ENCODE results near the gene TMSB4X.
A peak's percentile ranks its signal among the peaks of the same experiment; 100 is the strongest.
"Not testable (repeated sequence)": the region's sequence is repeated elsewhere in the genome, so short reads cannot be mapped to it uniquely, and the experiment has no call there.

Gene TMSB4X

GRCh38 chrX:12955882-12956703 is 18.8 kb upstream of the TMSB4X start:
- Histone ChIP-seq H3K4me3 (ENCODE audit: low read depth, low read length) (no peak overlapping the region), H3K9me3 (ENCODE audit: control insufficient read depth, insufficient read depth, low read depth, low read length) (no peaks in the 10 kb centered on the region), H3K27me3 (ENCODE audit: control insufficient read depth, insufficient read depth, low read length) (no peaks in the 10 kb centered on the region), H3K27ac (ENCODE audit: low read depth, low read length) (peak overlapping the region; percentile 10; the same call in 1 of the 2 replicates), H3K9ac (ENCODE audit: low read length) (no peak overlapping the region), H3K4me1 (ENCODE audit: control insufficient read depth, insufficient read depth, low read length) (peaks cover 12% of the 10 kb centered on the region; the same call in 1 of the 2 replicates), H3K36me3 (ENCODE audit: control insufficient read depth, insufficient read depth, low read length) (no peaks in the 10 kb centered on the region)

DNA sequence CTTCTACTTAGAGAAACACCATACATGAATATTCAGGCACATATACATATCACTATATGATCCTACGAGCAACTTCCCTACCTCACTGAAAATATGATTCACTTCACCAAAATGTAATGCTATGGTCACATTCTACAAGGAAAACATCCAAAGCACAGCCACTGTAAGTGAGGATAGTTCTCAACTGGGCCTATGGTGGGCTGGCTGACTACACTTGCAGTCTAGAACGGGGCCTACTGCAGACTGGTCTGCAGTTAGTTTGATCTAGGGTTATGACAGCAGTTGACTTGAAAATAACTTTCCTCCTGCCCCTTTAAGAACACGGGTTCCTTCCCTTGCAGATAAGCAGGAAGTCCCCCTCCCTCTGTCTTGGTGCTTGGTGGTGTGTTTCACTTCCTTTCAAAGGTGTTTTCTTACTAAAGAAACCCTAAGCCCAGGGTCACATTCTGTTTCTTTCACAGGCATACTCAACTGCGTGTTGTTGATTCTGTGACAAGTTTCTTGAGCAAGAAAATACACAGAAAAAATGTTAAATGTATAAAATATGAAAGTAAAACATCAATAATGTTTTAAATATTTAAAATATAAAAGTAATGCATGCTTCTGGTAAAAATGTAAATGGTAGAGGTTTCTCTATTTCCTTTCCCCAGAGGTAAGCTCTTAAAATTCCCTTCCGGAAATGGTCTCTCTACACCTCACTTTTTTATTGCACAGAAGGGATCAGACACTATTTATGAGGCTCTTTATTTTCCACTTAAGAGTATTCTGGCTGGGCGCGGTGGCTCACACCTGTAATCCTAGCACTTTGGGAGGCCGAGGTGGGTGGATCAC is 18.0 kb upstream of the TMSB4X start:
- Histone ChIP-seq H3K4me3 (ENCODE audit: low read depth, low read length) (no peak overlapping the region), H3K4me1 (ENCODE audit: control insufficient read depth, insufficient read depth, low read length) (peaks cover 12% of the 10 kb centered on the region; the same call in 1 of the 2 replicates), H3K27ac (ENCODE audit: low read depth, low read length) (peak overlapping the region; percentile 10; the same call in 1 of the 2 replicates), H3K36me3 (ENCODE audit: control insufficient read depth, insufficient read depth, low read length) (no peaks in the 10 kb centered on the region), H3K27me3 (ENCODE audit: control insufficient read depth, insufficient read depth, low read length) (no peaks in the 10 kb centered on the region), H3K9me3 (ENCODE audit: control insufficient read depth, insufficient read depth, low read depth, low read length) (peaks cover 7% of the 10 kb centered on the region), H3K9ac (ENCODE audit: low read length) (no peak overlapping the region)

DNA sequence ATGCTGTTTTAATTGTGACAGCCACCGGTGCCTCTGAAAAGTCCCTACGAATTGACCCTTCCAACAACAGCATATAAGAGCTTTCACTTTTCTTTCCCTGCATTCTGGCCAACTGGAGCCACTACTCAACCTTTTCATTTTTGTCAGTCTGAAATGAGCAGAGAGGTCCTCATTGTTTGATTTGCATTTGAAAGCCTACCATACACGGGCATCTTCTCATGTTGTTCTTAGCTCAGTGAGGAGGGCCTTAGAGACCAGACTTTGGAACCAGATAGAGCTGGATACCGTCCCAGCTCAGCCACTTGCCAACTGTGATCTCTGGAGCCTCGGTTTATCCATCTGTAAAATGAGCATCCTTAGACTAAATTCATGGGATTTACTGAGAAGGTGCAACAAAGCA is 16.9 kb upstream of the TMSB4X start:
- Histone ChIP-seq H3K4me1 (ENCODE audit: control insufficient read depth, insufficient read depth, low read length) (peaks cover 12% of the 10 kb centered on the region; the same call in 1 of the 2 replicates), H3K36me3 (ENCODE audit: control insufficient read depth, insufficient read depth, low read length) (no peaks in the 10 kb centered on the region)

GRCh38 chrX:12958461-12958860 is 16.4 kb upstream of the TMSB4X start:
- no peak overlapping the region for H3K27ac ChIP-seq (ENCODE audit: low read depth, low read length)
- H3K9ac ChIP-seq (ENCODE audit: low read length) = no peak overlapping the region

More for the DNA sequence above, 16.9 kb upstream of the TMSB4X start:
- Histone ChIP-seq H3K4me3 (ENCODE audit: low read depth, low read length) (no peak overlapping the region), H3K27me3 (ENCODE audit: control insufficient read depth, insufficient read depth, low read length) (no peaks in the 10 kb centered on the region), H3K9me3 (ENCODE audit: control insufficient read depth, insufficient read depth, low read depth, low read length) (peaks cover 14% of the 10 kb centered on the region), H3K27ac (ENCODE audit: low read depth, low read length) (no peak overlapping the region), H3K9ac (ENCODE audit: low read length) (no peak overlapping the region)

DNA sequence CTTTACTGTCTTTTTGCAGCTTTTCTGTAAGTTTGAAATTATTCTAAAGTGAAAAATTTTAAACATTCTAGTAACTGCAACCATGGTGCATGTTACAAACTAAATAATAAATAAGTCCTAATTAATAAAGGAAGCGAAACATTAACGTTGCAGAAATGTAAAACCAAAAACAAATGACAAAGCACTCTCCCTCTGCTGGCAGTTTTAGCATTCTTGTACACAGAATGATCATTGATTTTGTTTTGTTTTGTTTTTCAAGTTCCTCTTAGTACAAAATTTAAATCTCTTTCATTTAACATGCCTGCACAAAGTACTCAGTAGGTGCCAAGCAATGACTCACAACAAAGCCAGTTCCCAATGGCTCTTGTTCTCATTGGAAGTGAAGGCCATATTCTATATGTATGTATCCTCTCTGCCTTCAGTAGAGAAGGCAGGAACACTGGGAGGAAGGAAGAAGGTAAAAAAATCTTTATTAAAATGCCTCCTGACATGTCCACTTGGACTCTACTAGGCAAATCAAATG is 13.7 kb upstream of the TMSB4X start:
- peaks cover 7% of the 10 kb centered on the region; the same call in 1 of the 2 replicates for H3K4me1 ChIP-seq (ENCODE audit: control insufficient read depth, insufficient read depth, low read length)
- no peaks in the 10 kb centered on the region for H3K27me3 ChIP-seq (ENCODE audit: control insufficient read depth, insufficient read depth, low read length)
- H3K9me3 ChIP-seq (ENCODE audit: control insufficient read depth, insufficient read depth, low read depth, low read length) = peaks cover 18% of the 10 kb centered on the region
- no peak overlapping the region for H3K4me3 ChIP-seq (ENCODE audit: low read depth, low read length)
- no peak overlapping the region for H3K27ac ChIP-seq (ENCODE audit: low read depth, low read length)
- no peak overlapping the region for H3K9ac ChIP-seq (ENCODE audit: low read length)
- no peaks in the 10 kb centered on the region for H3K36me3 ChIP-seq (ENCODE audit: control insufficient read depth, insufficient read depth, low read length)

More at GRCh38 chrX:12958461-12958860, 16.4 kb upstream of the TMSB4X start:
- peaks cover 14% of the 10 kb centered on the region for H3K9me3 ChIP-seq (ENCODE audit: control insufficient read depth, insufficient read depth, low read depth, low read length)
- peaks cover 12% of the 10 kb centered on the region; the same call in 1 of the 2 replicates for H3K4me1 ChIP-seq (ENCODE audit: control insufficient read depth, insufficient read depth, low read length)
- H3K36me3 ChIP-seq (ENCODE audit: control insufficient read depth, insufficient read depth, low read length) = no peaks in the 10 kb centered on the region
- H3K27me3 ChIP-seq (ENCODE audit: control insufficient read depth, insufficient read depth, low read length) = no peaks in the 10 kb centered on the region
- no peak overlapping the region for H3K4me3 ChIP-seq (ENCODE audit: low read depth, low read length)

GRCh38 chrX:12962041-12962504 is 12.8 kb upstream of the TMSB4X start:
- Histone ChIP-seq H3K27ac (ENCODE audit: low read depth, low read length) (no peak overlapping the region), H3K9ac (ENCODE audit: low read length) (no peak overlapping the region), H3K27me3 (ENCODE audit: control insufficient read depth, insufficient read depth, low read length) (no peaks in the 10 kb centered on the region), H3K4me3 (ENCODE audit: low read depth, low read length) (no peak overlapping the region), H3K36me3 (ENCODE audit: control insufficient read depth, insufficient read depth, low read length) (no peaks in the 10 kb centered on the region), H3K4me1 (ENCODE audit: control insufficient read depth, insufficient read depth, low read length) (no peaks in the 10 kb centered on the region), H3K9me3 (ENCODE audit: control insufficient read depth, insufficient read depth, low read depth, low read length) (peaks cover 24% of the 10 kb centered on the region)

- H3K27ac ChIP-seq (ENCODE audit: low read depth, low read length); H3K4me3 ChIP-seq (ENCODE audit: low read depth, low read length); H3K27me3 ChIP-seq (ENCODE audit: control insufficient read depth, insufficient read depth, low read length); H3K36me3 ChIP-seq (ENCODE audit: control insufficient read depth, insufficient read depth, low read length); H3K4me1 ChIP-seq (ENCODE audit: control insufficient read depth, insufficient read depth, low read length); H3K9ac ChIP-seq (ENCODE audit: low read length): not testable (repeated sequence)
- H3K9me3 ChIP-seq (ENCODE audit: control insufficient read depth, insufficient read depth, low read depth, low read length) = peaks cover 32% of the 10 kb centered on the region
Measured at GRCh38 chrX:12963210-12963850, 11.6 kb upstream of the TMSB4X start.

DNA sequence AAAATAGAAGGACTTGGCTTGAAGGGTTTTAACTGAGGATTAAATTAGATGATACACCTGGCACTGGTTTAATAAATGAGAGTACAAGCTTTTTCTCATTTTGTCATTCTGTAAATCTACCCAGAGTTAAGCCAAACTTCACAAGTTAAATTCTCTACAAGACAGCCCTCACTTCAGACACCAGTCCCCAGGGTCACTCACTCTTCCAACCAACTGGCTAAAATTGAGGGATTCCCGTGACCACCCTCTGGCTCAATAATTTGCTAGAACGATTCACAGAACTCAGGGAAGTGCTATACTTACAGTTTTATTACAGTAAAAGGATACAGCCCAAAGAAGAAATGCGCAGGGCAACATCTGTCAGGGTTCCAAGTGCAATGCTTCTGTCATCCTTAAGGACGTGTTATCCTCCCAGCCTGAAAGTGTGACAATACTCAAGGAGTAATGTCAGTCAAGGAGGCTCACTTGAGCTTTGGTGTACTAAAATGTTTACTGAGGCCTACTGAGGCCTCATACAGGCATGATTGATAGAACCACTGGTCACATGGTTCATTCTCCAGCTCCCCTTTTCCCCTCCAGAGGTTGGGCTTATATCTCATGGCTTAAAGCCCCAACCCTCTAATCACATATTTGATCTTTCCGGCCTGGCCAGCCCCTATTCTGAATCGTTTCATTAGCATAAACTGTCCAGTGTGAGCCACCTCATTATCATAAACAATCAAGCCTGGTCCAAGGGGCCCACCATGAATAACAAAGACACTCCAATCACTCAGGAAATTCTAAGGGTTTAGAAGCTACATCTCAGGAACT is 9.6 kb upstream of the TMSB4X start:
- H3K27me3 ChIP-seq (ENCODE audit: control insufficient read depth, insufficient read depth, low read length) = no peaks in the 10 kb centered on the region; the same call in 1 of the 2 replicates
- no peak overlapping the region for H3K4me3 ChIP-seq (ENCODE audit: low read depth, low read length)
- H3K9me3 ChIP-seq (ENCODE audit: control insufficient read depth, insufficient read depth, low read depth, low read length) = peaks cover 32% of the 10 kb centered on the region
- no peak overlapping the region for H3K27ac ChIP-seq (ENCODE audit: low read depth, low read length)
- H3K36me3 ChIP-seq (ENCODE audit: control insufficient read depth, insufficient read depth, low read length) = no peaks in the 10 kb centered on the region
- H3K9ac ChIP-seq (ENCODE audit: low read length) = no peak overlapping the region
- H3K4me1 ChIP-seq (ENCODE audit: control insufficient read depth, insufficient read depth, low read length) = peaks cover 2% of the 10 kb centered on the region; the same call in 1 of the 2 replicates

- no peak overlapping the region for H3K27ac ChIP-seq (ENCODE audit: low read depth, low read length)
- H3K4me1 ChIP-seq (ENCODE audit: control insufficient read depth, insufficient read depth, low read length) = peaks cover 10% of the 10 kb centered on the region
- no peak overlapping the region for H3K9ac ChIP-seq (ENCODE audit: low read length)
- peaks cover 32% of the 10 kb centered on the region for H3K9me3 ChIP-seq (ENCODE audit: control insufficient read depth, insufficient read depth, low read depth, low read length)
- H3K4me3 ChIP-seq (ENCODE audit: low read depth, low read length) = no peak overlapping the region
- H3K27me3 ChIP-seq (ENCODE audit: control insufficient read depth, insufficient read depth, low read length) = no peaks in the 10 kb centered on the region; the same call in 1 of the 2 replicates
- H3K36me3 ChIP-seq (ENCODE audit: control insufficient read depth, insufficient read depth, low read length) = no peaks in the 10 kb centered on the region
Measured at GRCh38 chrX:12966151-12966550, 8.8 kb upstream of the TMSB4X start.
